ENCODE results near the gene SPESP1.
"Not testable (repeated sequence)": the region's sequence is repeated elsewhere in the genome, so short reads cannot be mapped to it uniquely, and the experiment has no call there.

SPESP1 gene

GRCh38 chr15:68930268-68931022 is at the start of gene SPESP1:
Gene SPESP1, plus strand, starts transcription at chr15:68930525. Its CDS starts 129 bp downstream, at chr15:68930654.
- DNase-seq = peak; percentile 13

- DNase-seq = no peak
These were observed 45.3 kb upstream of the SPESP1 start for GRCh38 chr15:68885070-68885469.

GRCh38 chr15:68887120-68887519 is 43.2 kb upstream of the SPESP1 start:
- DNase-seq = no peak

- DNase-seq = no peak
These were observed 42.5 kb upstream of the SPESP1 start for GRCh38 chr15:68887819-68888218.

- DNase-seq = no peak
These were observed 41.9 kb upstream of the SPESP1 start for GRCh38 chr15:68888419-68888818.

- no peak for DNase-seq
These were observed 36.1 kb upstream of the SPESP1 start for GRCh38 chr15:68894208-68894607.

- no peak for DNase-seq
These were observed 34.1 kb upstream of the SPESP1 start for GRCh38 chr15:68896178-68896577.

- DNase-seq = no peak
These were observed 33.3 kb upstream of the SPESP1 start for GRCh38 chr15:68897016-68897415.

GRCh38 chr15:68900027-68900426 is 30.3 kb upstream of the SPESP1 start:
- no peak for DNase-seq

- DNase-seq = no peak
These were observed 22.9 kb upstream of the SPESP1 start for GRCh38 chr15:68907396-68907923.

- DNase-seq = no peak
These were observed 20.7 kb upstream of the SPESP1 start for GRCh38 chr15:68909601-68910100.

GRCh38 chr15:68910341-68910740 is 20.0 kb upstream of the SPESP1 start:
- no peak for DNase-seq

GRCh38 chr15:68910816-68911215 is 19.5 kb upstream of the SPESP1 start:
- no peak for DNase-seq

- peak; percentile 14 for DNase-seq
These were observed 8.4 kb upstream of the SPESP1 start for GRCh38 chr15:68921926-68922325.

GRCh38 chr15:68924866-68925560 is 5.3 kb upstream of the SPESP1 start:
- peak; percentile 73 for DNase-seq

- DNase-seq = peak; percentile 30
These were observed 2.7 kb downstream of the SPESP1 start for GRCh38 chr15:68933001-68933400.

- DNase-seq = no peak
These were observed 4.0 kb downstream of the SPESP1 start for GRCh38 chr15:68934341-68934740.

GRCh38 chr15:68935400-68935937 is 5.1 kb downstream of the SPESP1 start:
- no peak for DNase-seq

- no peak for DNase-seq
These were observed 9.2 kb downstream of the SPESP1 start for GRCh38 chr15:68939501-68939900.

- no peak for DNase-seq
These were observed 21.5 kb downstream of the SPESP1 start for GRCh38 chr15:68951813-68952212.

- no peak for DNase-seq
These were observed 27.4 kb downstream of the SPESP1 start for GRCh38 chr15:68957696-68958095.

GRCh38 chr15:68958597-68958996 is 28.3 kb downstream of the SPESP1 start:
- DNase-seq = no peak

- DNase-seq = peak; percentile 1
These were observed 32.1 kb downstream of the SPESP1 start for GRCh38 chr15:68962465-68962864.

GRCh38 chr15:68963719-68964118 is 33.4 kb downstream of the SPESP1 start:
- DNase-seq = not testable (repeated sequence)

Data from inflammatory macrophage treated with lipopolysaccharide for 4 hours (primary cell).